Activated CD4-positive, alpha-beta T cell treated with anti-CD3 and anti-CD28 coated beads for 36 hours (primary cell): Measurements from ENCODE around the gene IRF2. TPM values are rescaled to one million over a fixed set of nuclear protein-coding genes. Genes with fewer than 3 reads are reported as not detected.
A peak's percentile ranks its signal among the peaks of the same experiment; 100 is the strongest.

Experiments
- ATAC-seq: fragments of 200-7000 bp; cut with Tn5 transposase; one replicate; pipeline ENCODE4 v1.10.0; 2021; ENCODE audit warnings: mild to moderate bottlenecking, moderate library complexity
- CTCF ChIA-PET: fragments of 350-600 bp; sonication (Branson Sonifier 250); formaldehyde crosslinking; loops from one replicate; lab custom pipeline; 2021; ENCODE audit warnings: antibody characterized with exemption; lab: Charles Lee
- POLR2A ChIA-PET: fragments of 350-600 bp; sonication (Branson Sonifier 250); formaldehyde crosslinking; loops from one replicate; lab custom pipeline; 2021; ENCODE audit warnings: antibody characterized with exemption, inconsistent platforms; lab: Charles Lee
- DNase-seq: peaks from one replicate; pipeline ENCODE4 v3.0.0-alpha.2; 2020
- H3K27ac Mint-ChIP-seq: one replicate; pipeline ENCODE4 v1.8.0; 2021; ENCODE audit warnings: mixed read lengths
- H3K27me3 Mint-ChIP-seq: one replicate; pipeline ENCODE4 v1.8.0; 2021; ENCODE audit warnings: mixed read lengths
- H3K36me3 Mint-ChIP-seq: one replicate; pipeline ENCODE4 v1.8.0; 2021; ENCODE audit warnings: low read depth, mixed read lengths
- H3K4me1 Mint-ChIP-seq: one replicate; pipeline ENCODE4 v1.8.0; 2021; ENCODE audit warnings: mixed read lengths
- H3K4me3 Mint-ChIP-seq: one replicate; pipeline ENCODE4 v1.8.0; 2021; ENCODE audit warnings: mild to moderate bottlenecking, moderate library complexity, mixed read lengths
- H3K9me3 Mint-ChIP-seq: one replicate; pipeline ENCODE4 v1.8.0; 2021; ENCODE audit warnings: low read depth, mixed read lengths
- intact Hi-C, 2 experiments: fragments of 100-400 bp; cut with DNase I in 1 of 2; cut with micrococcal nuclease in 1 of 2; formaldehyde crosslinking; loops; one replicate each; pipeline versions ENCODE4 v1.14.2 to v1.15.1; 2022 to 2024; cut with DNase I, micrococcal nuclease
- total RNA-seq, 2 experiments: library from RNA; stranded (reverse); gene quantifications; one replicate each; pipeline ENCODE4 v1.2.3, GENCODE V29; 2021

The IRF2 gene
- total RNA-seq, 2 experiments from 2014 or later = 50.1 to 68.9 TPM

- H3K4me1 Mint-ChIP-seq = peaks cover 76% of the 10 kb centered on the region
- H3K27ac Mint-ChIP-seq = no peak overlapping the region
- CTCF ChIA-PET = interaction anchor here (0.9 kb wide), 1 partner anchor 25 kb away, joined by 3 read pairs; no protein-coding TSS in a partner anchor
- peaks cover 15% of the 10 kb centered on the region for H3K36me3 Mint-ChIP-seq
- ATAC-seq = no peak
- H3K4me3 Mint-ChIP-seq = no peak overlapping the region
- intact Hi-C loops = no loop called here
- H3K9me3 Mint-ChIP-seq = no peaks in the 10 kb centered on the region
- DNase-seq = no peak
- POLR2A ChIA-PET = no interaction called here
- H3K27me3 Mint-ChIP-seq = no peaks in the 10 kb centered on the region
Measured at GRCh38 chr4:184463158-184463557, 11.2 kb downstream of the IRF2 start.

- DNase-seq (no peak), ATAC-seq (no peak)
- CTCF ChIA-PET = interaction anchor here (0.9 to 1.3 kb wide), 2 partner anchors 25 to 198 kb away, joined by 3 to 7 read pairs; no protein-coding TSS in a partner anchor
- Mint-ChIP-seq H3K36me3 (peaks cover 15% of the 10 kb centered on the region), H3K4me1 (peaks cover 76% of the 10 kb centered on the region), H3K4me3 (no peak overlapping the region), H3K27me3 (no peaks in the 10 kb centered on the region), H3K27ac (no peak overlapping the region), H3K9me3 (no peaks in the 10 kb centered on the region)
- POLR2A ChIA-PET = interaction anchor here (0.5 to 0.6 kb wide), 3 partner anchors 26 to 151 kb away, joined by 3 to 4 read pairs (median 4); no protein-coding TSS in a partner anchor
- intact Hi-C loops = no loop called here
Measured at GRCh38 chr4:184462724-184463123, 11.6 kb downstream of the IRF2 start.

GRCh38 chr4:184461711-184462441 is 12.5 kb downstream of the IRF2 start:
- H3K36me3 Mint-ChIP-seq = peaks cover 15% of the 10 kb centered on the region
- CTCF ChIA-PET = interaction anchor here (0.9 to 1.3 kb wide), 2 partner anchors 24 to 197 kb away, joined by 3 to 7 read pairs; no protein-coding TSS in a partner anchor
- intact Hi-C loops = no loop called here
- H3K4me3 Mint-ChIP-seq = no peak overlapping the region
- no peak for ATAC-seq
- no peaks in the 10 kb centered on the region for H3K9me3 Mint-ChIP-seq
- H3K27ac Mint-ChIP-seq = peak overlapping the region; percentile 56
- H3K4me1 Mint-ChIP-seq = peaks cover 72% of the 10 kb centered on the region
- no peak for DNase-seq
- H3K27me3 Mint-ChIP-seq = no peaks in the 10 kb centered on the region
- POLR2A ChIA-PET = interaction anchor here (0.5 to 0.8 kb wide), 3 partner anchors 13 to 71 kb away, joined by 3 to 4 read pairs (median 3); partner anchors contain the start of gene IRF2

- H3K9me3 Mint-ChIP-seq = no peaks in the 10 kb centered on the region
- ChIA-PET POLR2A (interaction anchor here (0.6 to 1.6 kb wide), 3 partner anchors 19 to 166 kb away, joined by 3 to 4 read pairs (median 4); no protein-coding TSS in a partner anchor), CTCF (interaction anchor here (0.7 to 0.9 kb wide), 4 partner anchors 13 to 965 kb away, joined by 3 to 4 read pairs (median 3); no protein-coding TSS in a partner anchor)
- ATAC-seq (no peak), DNase-seq (no peak)
- no peak overlapping the region for H3K4me3 Mint-ChIP-seq
- intact Hi-C loops = no loop called here
- peak overlapping the region; percentile 26 for H3K27ac Mint-ChIP-seq
- H3K4me1 Mint-ChIP-seq = peaks cover 72% of the 10 kb centered on the region
- peaks cover 20% of the 10 kb centered on the region for H3K36me3 Mint-ChIP-seq
- no peaks in the 10 kb centered on the region for H3K27me3 Mint-ChIP-seq
Measured at GRCh38 chr4:184460499-184461285, 13.7 kb downstream of the IRF2 start.

GRCh38 chr4:184459413-184459812 is 14.9 kb downstream of the IRF2 start:
- ATAC-seq = peak; percentile 95
- intact Hi-C loops = loop anchor here (1.0 to 5.0 kb wide), 5 partner anchors 13 to 78 kb away; partner anchors contain the start of gene IRF2 (in 1 of the 2)
- Mint-ChIP-seq H3K4me1 (peaks cover 72% of the 10 kb centered on the region), H3K27me3 (no peaks in the 10 kb centered on the region), H3K27ac (peak overlapping the region; percentile 64), H3K36me3 (peaks cover 19% of the 10 kb centered on the region), H3K9me3 (no peaks in the 10 kb centered on the region), H3K4me3 (peak overlapping the region; percentile 4)
- CTCF ChIA-PET = interaction anchor here (0.6 to 1.3 kb wide), 6 partner anchors 39 to 800 kb away, joined by 3 to 5 read pairs (median 4); partner anchors contain the start of gene TRAPPC11
- no peak for DNase-seq
- POLR2A ChIA-PET = interaction anchor here (0.7 to 1.6 kb wide), 4 partner anchors 15 to 177 kb away, joined by 3 to 7 read pairs (median 4); partner anchors contain the start of gene IRF2

- Mint-ChIP-seq H3K4me3 (no peak overlapping the region), H3K4me1 (peaks cover 78% of the 10 kb centered on the region), H3K27ac (no peak overlapping the region), H3K27me3 (no peaks in the 10 kb centered on the region), H3K9me3 (no peaks in the 10 kb centered on the region), H3K36me3 (peaks cover 15% of the 10 kb centered on the region)
- intact Hi-C loops = loop anchor here in 1 of 2 experiments (2.0 to 5.0 kb wide), 2 partner anchors 15 to 35 kb away; no protein-coding TSS in a partner anchor
- ATAC-seq (no peak), DNase-seq (no peak)
- ChIA-PET CTCF (interaction anchor here (0.6 to 1.3 kb wide), 5 partner anchors 13 to 194 kb away, joined by 3 to 4 read pairs (median 3); no protein-coding TSS in a partner anchor), POLR2A (no interaction called here)
Measured at GRCh38 chr4:184457535-184458249, 16.7 kb downstream of the IRF2 start.

- DNase-seq (no peak), ATAC-seq (no peak)
- no peaks in the 10 kb centered on the region for H3K27me3 Mint-ChIP-seq
- H3K4me3 Mint-ChIP-seq = no peak overlapping the region
- H3K9me3 Mint-ChIP-seq = no peaks in the 10 kb centered on the region
- H3K27ac Mint-ChIP-seq = no peak overlapping the region
- ChIA-PET POLR2A (no interaction called here), CTCF (interaction anchor here (0.6 kb wide), 1 partner anchor 225 kb away, joined by 3 read pairs; no protein-coding TSS in a partner anchor)
- peaks cover 15% of the 10 kb centered on the region for H3K36me3 Mint-ChIP-seq
- peaks cover 73% of the 10 kb centered on the region for H3K4me1 Mint-ChIP-seq
- intact Hi-C loops = loop anchor here in 1 of 2 experiments (5.0 kb wide), 1 partner anchor 34 kb away; no protein-coding TSS in a partner anchor
Measured at GRCh38 chr4:184456337-184456736, 18.0 kb downstream of the IRF2 start.

GRCh38 chr4:184455299-184455698 is 19.1 kb downstream of the IRF2 start:
- Mint-ChIP-seq H3K27me3 (no peaks in the 10 kb centered on the region), H3K4me3 (no peak overlapping the region), H3K9me3 (no peaks in the 10 kb centered on the region), H3K4me1 (peaks cover 69% of the 10 kb centered on the region), H3K36me3 (peaks cover 15% of the 10 kb centered on the region), H3K27ac (no peak overlapping the region)
- no peak for DNase-seq
- ATAC-seq = no peak
- intact Hi-C loops = loop anchor here in 1 of 2 experiments (5.0 kb wide), 1 partner anchor 33 kb away; no protein-coding TSS in a partner anchor
- CTCF ChIA-PET = no interaction called here
- POLR2A ChIA-PET = no interaction called here

- intact Hi-C loops = no loop called here
- H3K27me3 Mint-ChIP-seq = no peaks in the 10 kb centered on the region
- peak overlapping the region; percentile 95 for H3K27ac Mint-ChIP-seq
- ChIA-PET POLR2A (interaction anchor here (0.6 kb wide), 3 partner anchors 120 to 240 kb away, joined by 3 to 4 read pairs (median 3); no protein-coding TSS in a partner anchor), CTCF (interaction anchor here (0.6 to 1.2 kb wide), 4 partner anchors 16 to 29 kb away, joined by 3 to 5 read pairs (median 4); no protein-coding TSS in a partner anchor)
- ATAC-seq = peak; percentile 98
- peaks cover 29% of the 10 kb centered on the region for H3K36me3 Mint-ChIP-seq
- H3K9me3 Mint-ChIP-seq = no peaks in the 10 kb centered on the region
- DNase-seq = peak; percentile 63
- peaks cover 69% of the 10 kb centered on the region for H3K4me1 Mint-ChIP-seq
- H3K4me3 Mint-ChIP-seq = peak overlapping the region; percentile 59
Measured at GRCh38 chr4:184453365-184454160, 20.8 kb downstream of the IRF2 start.
